Measurements from ENCODE around the gene P2RX2.

The P2RX2 gene

DNA sequence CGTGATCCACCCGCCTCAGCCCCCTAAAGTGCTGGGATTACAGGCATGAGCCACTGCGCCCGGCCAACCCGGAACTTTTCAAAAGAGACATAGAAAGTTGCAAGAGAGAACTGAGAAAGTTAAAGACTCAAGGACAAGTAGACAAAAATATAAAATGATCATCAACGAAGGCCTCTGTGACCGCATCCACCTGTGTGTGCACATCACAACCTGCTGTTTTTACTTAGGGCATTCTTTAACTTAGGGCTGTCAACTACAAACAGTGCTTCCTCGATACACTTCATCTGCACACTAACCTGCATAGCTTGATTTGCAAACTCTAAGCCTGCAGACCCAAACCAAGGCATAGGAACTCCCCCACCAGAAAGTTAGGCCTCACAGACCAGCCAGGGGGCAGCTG lies 14.8 kb downstream of the P2RX2 start:
- in situ Hi-C loops (cut with MboI; ENCODE audit: low sequenced_read_pairs) = no loop called here

DNA sequence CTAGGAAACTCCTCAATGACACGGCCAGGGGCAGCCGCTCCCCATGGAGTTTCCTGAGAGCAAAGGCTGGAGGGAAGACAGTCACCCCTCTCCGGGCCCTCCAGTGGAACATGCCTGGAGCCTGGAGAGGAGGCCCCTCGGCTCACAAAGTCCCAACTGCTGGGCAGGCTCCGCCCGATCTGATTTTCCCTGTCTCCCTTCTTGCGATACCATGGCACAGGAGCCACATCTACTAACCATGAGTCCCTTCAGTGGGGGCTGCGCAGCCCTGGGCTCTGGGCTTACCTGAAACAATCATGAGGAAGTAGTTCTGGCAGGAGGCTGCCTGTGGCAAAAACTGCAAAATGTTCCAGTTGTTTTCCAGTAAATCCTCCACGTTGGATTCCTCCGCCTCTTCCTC lies 15.3 kb downstream of the P2RX2 start:
- in situ Hi-C loops (cut with MboI; ENCODE audit: low sequenced_read_pairs) = no loop called here

- in situ Hi-C loops (cut with MboI; ENCODE audit: low sequenced_read_pairs) = no loop called here
Observed at GRCh38 chr12:132634411-132634990, 15.9 kb downstream of the P2RX2 start.

GRCh38 chr12:132635076-132635955 lies 16.7 kb downstream of the P2RX2 start:
- in situ Hi-C loops (cut with MboI; ENCODE audit: low sequenced_read_pairs) = no loop called here

- in situ Hi-C loops (cut with MboI; ENCODE audit: low sequenced_read_pairs) = no loop called here
Observed at GRCh38 chr12:132637811-132638210, 19.2 kb downstream of the P2RX2 start.

- in situ Hi-C loops (cut with MboI; ENCODE audit: low sequenced_read_pairs) = no loop called here
Observed at GRCh38 chr12:132638541-132639408, 20.2 kb downstream of the P2RX2 start.

DNA sequence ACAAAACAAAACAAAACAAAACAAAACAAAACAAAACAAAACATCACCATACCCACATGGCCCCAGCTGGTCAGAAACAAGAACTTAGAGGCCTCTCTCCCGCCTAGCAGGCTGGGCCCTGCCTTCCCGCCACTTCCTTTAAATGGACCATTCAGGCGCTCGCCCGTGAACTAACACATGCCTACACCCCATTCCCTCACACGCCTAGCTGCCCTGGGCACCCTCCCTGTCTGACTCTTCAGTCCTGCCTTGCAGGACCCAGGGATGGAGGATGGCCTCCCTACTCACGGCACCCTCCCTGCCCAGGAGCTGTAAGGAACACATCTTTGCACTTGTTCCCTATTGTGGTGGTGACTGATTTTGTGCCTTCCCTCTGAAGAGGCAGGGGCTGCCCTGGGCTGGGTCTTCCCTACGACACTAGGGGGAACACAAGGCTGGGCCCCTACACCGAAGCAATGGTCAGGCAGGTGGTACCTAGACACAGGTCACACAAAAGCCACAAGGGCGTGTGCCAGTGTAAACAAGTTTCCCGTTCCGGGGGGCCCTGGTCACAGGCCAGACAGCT lies 21.5 kb downstream of the P2RX2 start:
- in situ Hi-C loops (cut with MboI; ENCODE audit: low sequenced_read_pairs) = no loop called here

- in situ Hi-C loops (cut with MboI; ENCODE audit: low sequenced_read_pairs) = no loop called here
Observed at GRCh38 chr12:132640936-132641335, 22.4 kb downstream of the P2RX2 start.

GRCh38 chr12:132641811-132642650 lies 23.5 kb downstream of the P2RX2 start:
- in situ Hi-C loops (cut with MboI; ENCODE audit: low sequenced_read_pairs) = no loop called here

DNA sequence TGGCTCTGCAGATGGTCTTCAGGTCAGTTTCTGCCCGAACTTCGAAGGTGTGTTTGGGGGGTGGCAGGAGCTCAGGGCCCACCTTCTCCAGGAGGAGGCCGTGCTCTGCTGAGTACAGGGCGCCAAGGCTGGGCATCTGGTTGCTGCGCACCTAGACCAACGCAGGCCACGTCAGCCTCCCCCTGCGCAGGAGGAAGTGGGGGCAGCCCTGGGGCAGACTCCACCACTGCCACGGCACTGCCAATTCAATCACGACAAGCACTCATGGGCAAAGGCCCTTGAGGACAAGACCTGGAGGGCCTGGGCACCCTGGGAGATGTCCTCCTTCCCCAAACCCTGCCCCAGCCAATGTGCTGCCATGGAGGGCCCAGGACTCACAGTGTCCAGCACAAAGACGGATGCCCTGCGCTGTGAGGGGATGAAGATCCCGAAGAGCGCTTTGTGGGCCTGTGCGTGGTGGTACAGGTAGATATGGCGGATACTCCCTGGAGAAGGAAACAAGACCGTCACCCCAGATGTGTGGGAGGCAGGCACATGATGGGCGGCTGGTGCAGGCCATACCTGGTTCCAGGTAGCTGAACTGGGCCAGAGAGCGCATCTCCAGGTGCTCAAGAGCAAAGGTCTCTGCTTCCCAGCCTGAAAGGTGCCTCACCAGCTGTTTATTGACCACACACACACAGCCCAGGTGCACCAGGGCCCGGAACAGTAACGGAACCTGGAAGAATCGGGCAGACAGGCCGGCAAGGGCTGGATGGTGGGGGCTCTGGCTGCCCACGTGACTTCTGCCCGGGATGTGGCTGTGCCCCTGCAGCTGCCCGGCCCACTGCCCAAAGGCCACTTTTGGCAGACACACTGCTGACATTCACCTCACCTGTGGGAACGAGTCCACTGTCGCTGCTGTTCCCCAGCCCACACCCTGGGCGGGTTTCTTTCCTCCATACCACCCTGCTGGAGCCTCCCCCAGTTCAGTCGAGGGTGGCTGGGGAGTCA lies 24.6 kb downstream of the P2RX2 start:
- in situ Hi-C loops (cut with MboI; ENCODE audit: low sequenced_read_pairs) = no loop called here

- in situ Hi-C loops (cut with MboI; ENCODE audit: low sequenced_read_pairs) = no loop called here
Observed at GRCh38 chr12:132646850-132647249, 28.3 kb downstream of the P2RX2 start.

DNA sequence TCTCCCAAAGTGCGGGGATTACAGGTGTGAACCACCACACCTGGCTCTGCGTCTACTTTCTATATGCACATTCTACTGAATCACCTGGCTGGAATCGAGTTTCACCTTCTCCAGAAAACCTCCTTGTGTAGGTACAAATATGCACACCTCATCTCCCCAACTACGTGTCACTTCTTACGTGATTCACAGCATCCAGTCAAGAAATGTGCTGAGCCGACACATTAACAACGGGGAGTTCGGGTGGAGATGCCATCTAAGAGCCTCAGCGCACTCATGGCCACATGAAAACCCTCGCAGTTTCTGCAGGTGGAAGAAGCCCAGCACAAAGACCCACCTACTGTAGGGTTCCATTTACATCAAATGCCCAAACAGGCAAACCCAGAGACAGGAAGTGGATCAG lies 29.3 kb downstream of the P2RX2 start:
- in situ Hi-C loops (cut with MboI; ENCODE audit: low sequenced_read_pairs) = no loop called here

GRCh38 chr12:132648616-132649225 lies 30.1 kb downstream of the P2RX2 start:
- in situ Hi-C loops (cut with MboI; ENCODE audit: low sequenced_read_pairs) = no loop called here

- in situ Hi-C loops (cut with MboI; ENCODE audit: low sequenced_read_pairs) = no loop called here
Observed at GRCh38 chr12:132649226-132649945, 30.8 kb downstream of the P2RX2 start.

- in situ Hi-C loops (cut with MboI; ENCODE audit: low sequenced_read_pairs) = no loop called here
Observed at GRCh38 chr12:132651444-132652100, 33.0 kb downstream of the P2RX2 start.

DNA sequence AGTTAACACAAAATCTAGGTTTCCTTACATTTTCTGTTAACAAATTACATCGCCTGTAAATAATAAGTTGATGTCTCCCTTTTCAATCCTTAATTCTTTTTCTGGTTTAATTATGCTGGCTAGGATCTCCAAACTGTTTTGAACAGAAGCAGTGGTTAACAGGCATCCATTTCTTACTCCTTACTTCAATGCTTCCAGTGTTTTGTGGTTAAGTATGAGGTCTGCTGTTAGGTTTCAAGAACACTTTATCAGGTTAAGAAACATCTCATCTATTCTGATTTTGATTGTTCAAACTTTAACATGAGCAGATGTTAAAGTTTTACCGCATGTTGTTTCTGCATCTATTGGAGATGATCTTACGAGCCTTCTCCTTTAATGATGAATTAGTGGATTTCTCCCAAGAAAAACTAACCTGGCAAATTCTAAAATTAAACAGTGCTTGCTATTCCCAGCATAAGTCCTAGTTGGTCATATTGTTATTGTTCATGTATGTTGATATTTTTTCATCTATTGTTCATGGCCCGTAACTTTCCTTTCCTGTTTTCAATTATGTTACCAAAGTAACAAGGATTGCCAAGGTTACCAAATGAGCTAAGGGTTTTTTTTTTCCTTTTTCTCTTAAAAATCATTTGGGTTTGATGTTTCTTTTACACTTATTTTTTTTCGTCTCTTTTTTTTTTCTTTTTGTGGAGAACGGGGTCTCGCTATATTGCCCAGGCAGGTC lies 35.2 kb downstream of the P2RX2 start:
- in situ Hi-C loops (cut with MboI; ENCODE audit: low sequenced_read_pairs) = no loop called here
